CD4-positive, alpha-beta T cell treated with Interferon alpha-2 for 1 hour (primary cell): Measurements from ENCODE around the gene NKAIN1.
"Not testable (repeated sequence)": the region's sequence is repeated elsewhere in the genome, so short reads cannot be mapped to it uniquely, and the experiment has no call there.

ENCODE experiments used
- DNase-seq, 2 donors: peaks; one replicate each; pipeline ENCODE4 v3.0.0-alpha.2; 2020 to 2022

NKAIN1 gene

DNA sequence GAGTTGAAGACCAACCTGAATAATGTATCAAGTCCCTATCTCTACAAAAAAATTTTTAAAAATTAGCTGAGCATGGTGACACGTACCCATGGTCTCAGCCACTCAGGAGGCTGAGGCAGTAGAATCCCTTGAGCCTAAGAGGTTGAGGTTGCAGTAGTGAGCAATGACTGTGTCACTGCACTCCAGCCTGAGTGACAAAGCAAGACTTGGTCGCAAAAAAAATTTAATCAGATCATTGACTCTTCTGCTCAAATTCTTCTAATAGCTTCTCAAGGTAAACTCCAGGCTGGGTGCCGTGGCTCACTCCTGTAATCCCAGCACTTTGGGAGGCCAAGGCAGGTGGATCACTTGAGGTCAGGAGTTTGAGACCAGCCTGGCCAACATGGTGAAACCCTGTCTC, 88.3 kb downstream of the NKAIN1 start:
- no peak for DNase-seq

- DNase-seq, result no peak
Observed at GRCh38 chr1:31148409-31148808, 91.3 kb downstream of the NKAIN1 start.

GRCh38 chr1:31145648-31146047, 94.0 kb downstream of the NKAIN1 start:
- no peak for DNase-seq

GRCh38 chr1:31144442-31144841, 95.2 kb downstream of the NKAIN1 start:
- DNase-seq, result no peak

- DNase-seq, result no peak
Observed at GRCh38 chr1:31143455-31143854, 96.2 kb downstream of the NKAIN1 start.

GRCh38 chr1:31142406-31142805, 97.3 kb downstream of the NKAIN1 start:
- no peak for DNase-seq

DNA sequence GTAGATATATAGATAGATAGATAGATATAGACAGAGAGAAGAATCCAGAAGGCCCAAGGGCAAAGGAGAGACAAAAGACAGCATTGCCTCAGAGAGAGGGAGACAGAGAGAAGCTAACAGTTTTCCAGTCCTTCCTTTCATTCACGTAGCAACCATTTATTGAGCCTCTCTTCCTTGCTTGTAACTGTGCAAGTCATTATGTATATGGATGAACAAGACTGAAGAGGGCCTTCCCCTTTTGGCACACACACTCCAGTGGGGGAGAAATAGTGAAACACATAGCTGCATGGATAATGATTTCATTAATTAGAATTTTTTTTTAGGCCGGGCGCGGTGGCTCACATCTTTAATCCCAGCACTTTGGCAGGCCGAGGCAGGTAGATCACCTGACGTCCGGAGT, 99.4 kb downstream of the NKAIN1 start:
- DNase-seq, result no peak

- DNase-seq, result not testable (repeated sequence)
Observed at GRCh38 chr1:31138797-31139521, 100.7 kb downstream of the NKAIN1 start.

DNA sequence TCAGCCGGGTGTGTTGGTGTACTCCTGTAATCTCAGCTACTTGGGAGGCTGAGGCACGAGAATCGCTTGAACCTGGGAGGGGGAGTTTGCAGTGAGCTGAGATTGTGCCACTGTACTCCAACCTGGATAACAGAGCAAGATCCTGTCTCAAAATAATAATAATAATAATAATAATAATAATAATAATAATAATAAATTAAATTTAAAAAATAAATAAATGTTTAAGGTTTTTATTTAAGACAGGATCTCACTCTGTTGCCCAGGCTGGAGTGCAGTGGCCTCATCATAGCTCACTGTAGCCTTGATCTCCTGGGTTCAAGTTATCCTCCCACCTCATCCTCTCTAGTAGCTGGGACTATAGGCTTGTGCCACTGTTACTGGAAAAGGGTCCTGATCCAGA, 101.8 kb downstream of the NKAIN1 start:
- not testable (repeated sequence) for DNase-seq

- DNase-seq, result no peak
Observed at GRCh38 chr1:31135973-31136600, 103.6 kb downstream of the NKAIN1 start.

DNA sequence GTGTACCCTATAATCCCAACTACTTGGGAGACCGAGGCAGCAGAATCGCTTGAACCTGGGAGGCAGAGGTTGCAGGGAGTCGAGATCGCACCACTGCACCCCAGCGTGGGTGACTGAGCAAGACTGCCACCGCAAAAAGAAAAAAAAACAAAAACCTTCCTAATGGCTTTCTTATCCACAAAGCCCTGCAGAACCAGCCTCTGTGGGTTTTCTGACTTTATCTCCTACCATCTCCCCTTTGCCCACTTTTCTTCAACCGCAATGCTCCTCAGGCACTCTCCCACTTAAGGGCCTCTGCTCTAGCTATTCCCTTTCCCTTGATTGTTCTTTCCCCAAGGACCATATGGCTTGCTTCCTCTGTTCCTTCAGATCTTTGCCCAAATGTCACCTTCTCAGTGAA, 106.3 kb downstream of the NKAIN1 start:
- DNase-seq, result no peak
